SK-N-SH (cell line): Measurements from ENCODE around the gene GLCE. TPM values are rescaled to one million over a fixed set of nuclear protein-coding genes. Genes with fewer than 3 reads are reported as not detected.

Experiments
- CTCF ChIA-PET: fragments of 300-600, 350-600 bp; formaldehyde crosslinking; extraction: SDS; loops from one replicate; lab custom pipeline; 2021; lab: Yijun Ruan, JAX
- POLR2A ChIA-PET: fragments of 350-600 bp; sonication (Branson Sonifier 250); formaldehyde crosslinking; extraction: SDS; loops from one replicate; lab custom pipeline; 2020; ENCODE audit warnings: antibody characterized with exemption, inconsistent platforms; lab: Yijun Ruan, JAX
- DNase-seq: peaks from one replicate; pipeline ENCODE4 v3.0.0; 2012
- H2AFZ ChIP-seq: fragments of 200-600 bp; sonication (generic); 2 replicates; pipeline ENCODE4 v1.8.1; 2016; ENCODE audit warnings: antibody characterized with exemption, mild to moderate bottlenecking, low read depth
- H3F3A ChIP-seq: fragments of 200-600 bp; sonication (generic); replicated peaks from 2 replicates; pipeline ENCODE3; 2016; ENCODE audit warnings: antibody characterized with exemption, mild to moderate bottlenecking; ENCODE audit not compliant: insufficient read depth
- H3K27ac ChIP-seq, 2 experiments: fragments of 200-500 bp in 1 of 2; fragments of 200-600 bp in 1 of 2; sonication (Bioruptor generic) in 1 of 2; sonication (generic), shearing (Covaris generic) in 1 of 2; 2 replicates each; pipeline versions ENCODE4 v1.5.1 to v1.6.1; 2014 to 2016; ENCODE audit warnings: low read depth in 2 of 2, inconsistent platforms in 1 of 2, low read length in 1 of 2, mild to moderate bottlenecking in 1 of 2, mixed read lengths in 1 of 2
- H3K27me3 ChIP-seq: fragments of 200-600 bp; sonication (generic), shearing (Covaris generic); 2 replicates; pipeline ENCODE4 v1.6.1; 2016; ENCODE audit warnings: mixed run types; ENCODE audit not compliant: insufficient read depth
- H3K36me3 ChIP-seq, 2 experiments: fragments of 200-500 bp in 1 of 2; fragments of 200-600 bp in 1 of 2; sonication (Bioruptor generic) in 1 of 2; sonication (generic) in 1 of 2; replicated peaks in 1 of 2; 2 replicates each; pipeline versions ENCODE3 to v1.5.1; 2014 to 2016; ENCODE audit warnings: low read length in 1 of 2, mild to moderate bottlenecking in 1 of 2; ENCODE audit not compliant: insufficient read depth in 2 of 2, control insufficient read depth in 1 of 2
- H3K4me1 ChIP-seq, 2 experiments: fragments of 200-500 bp in 1 of 2; fragments of 200-600 bp in 1 of 2; sonication (Bioruptor generic) in 1 of 2; sonication (generic), shearing (Covaris generic) in 1 of 2; 2 replicates each; pipeline versions ENCODE4 v1.5.1 to v1.6.1; 2014 to 2016; ENCODE audit warnings: low read depth in 1 of 2, low read length in 1 of 2, mixed run types in 1 of 2; ENCODE audit not compliant: insufficient read depth in 2 of 2, control insufficient read depth in 1 of 2
- H3K4me2 ChIP-seq: fragments of 200-600 bp; sonication (generic), shearing (Covaris generic); 2 replicates; pipeline ENCODE4 v1.6.1; 2017; ENCODE audit warnings: mixed run types
- H3K4me3 ChIP-seq, 2 experiments: fragments of 200-500 bp in 1 of 2; fragments of 200-600 bp in 1 of 2; sonication (Bioruptor generic) in 1 of 2; sonication (generic), shearing (Covaris generic) in 1 of 2; 2 replicates each; pipeline versions ENCODE4 v1.5.1 to v1.8.1; 2014 to 2016; ENCODE audit warnings: low read depth in 2 of 2, inconsistent platforms in 1 of 2, low read length in 1 of 2, mild to moderate bottlenecking in 1 of 2, mixed read lengths in 1 of 2, moderate library complexity in 1 of 2
- H3K79me2 ChIP-seq: fragments of 200-600 bp; sonication (generic); 2 replicates; pipeline ENCODE4 v1.8.1; 2017; ENCODE audit warnings: mild to moderate bottlenecking; ENCODE audit not compliant: insufficient read depth
- H3K9ac ChIP-seq: fragments of 200-600 bp; sonication (generic); 2 replicates; pipeline ENCODE4 v1.6.1; 2017; ENCODE audit warnings: mixed run types
- H3K9me2 ChIP-seq: fragments of 200-600 bp; sonication (generic); 2 replicates; pipeline ENCODE4 v1.6.1; 2017; ENCODE audit warnings: mixed run types
- H3K9me3 ChIP-seq: fragments of 200-600 bp; sonication (generic); 2 replicates; pipeline ENCODE4 v1.6.1; 2017; ENCODE audit warnings: mixed run types, mild to moderate bottlenecking, moderate library complexity
- H4K20me1 ChIP-seq: fragments of 200-600 bp; sonication (generic); 2 replicates; pipeline ENCODE4 v1.6.1; 2017; ENCODE audit warnings: mild to moderate bottlenecking, mixed run types; ENCODE audit not compliant: insufficient read depth
- EP300 ChIP-seq, 2 experiments: IDR thresholded peaks; 2 replicates each; pipeline versions ENCODE4 v1.4.0 to v1.6.1; 2012; ENCODE audit warnings: borderline replicate concordance in 1 of 2, low read depth in 1 of 2, low read length in 1 of 2
- EZH2phosphoT487 ChIP-seq: fragments of 200-600 bp; sonication (generic); IDR thresholded peaks from 2 replicates; pipeline ENCODE4 v1.6.1; 2017; ENCODE audit warnings: low read depth, mixed run types, mild to moderate bottlenecking, antibody characterized with exemption, moderate library complexity, borderline replicate concordance
- FOSL2 ChIP-seq: IDR thresholded peaks from 2 replicates; pipeline ENCODE4 v1.4.0; 2012; ENCODE audit warnings: low read depth, mild to moderate bottlenecking, moderate library complexity, borderline replicate concordance
- FOXJ3 ChIP-seq: sonication (generic); formaldehyde crosslinking; IDR thresholded peaks from 2 replicates; pipeline ENCODE4 v1.5.1; 2020; ENCODE audit warnings: mild to moderate bottlenecking, missing genetic modification reagents
- FOXM1 ChIP-seq: IDR thresholded peaks from 2 replicates; pipeline ENCODE4 v1.4.0; 2012; ENCODE audit warnings: low read depth, mild to moderate bottlenecking
- MXI1 ChIP-seq: IDR thresholded peaks from 2 replicates; pipeline ENCODE4 v1.6.1; 2012; ENCODE audit warnings: mild to moderate bottlenecking, low read depth, low read length, improper control_type of control experiment
- NFIC ChIP-seq: IDR thresholded peaks from 2 replicates; pipeline ENCODE4 v1.4.0; 2012; ENCODE audit warnings: borderline replicate concordance
- POLR2AphosphoS5 ChIP-seq: IDR thresholded peaks from 2 replicates; pipeline ENCODE4 v1.6.1; 2012; ENCODE audit warnings: low read depth, low read length
- RFX5 ChIP-seq: IDR thresholded peaks from 2 replicates; pipeline ENCODE4 v1.6.1; 2012; ENCODE audit warnings: mild to moderate bottlenecking, improper control_type of control experiment, low read length
- RXRA ChIP-seq: IDR thresholded peaks from 2 replicates; pipeline ENCODE4 v1.4.0; 2012; ENCODE audit warnings: low read depth, mild to moderate bottlenecking, borderline replicate concordance
- SIN3A ChIP-seq: IDR thresholded peaks from 2 replicates; pipeline ENCODE4 v1.6.1; 2012; ENCODE audit warnings: low read depth, mild to moderate bottlenecking, low read length, moderate library complexity, borderline replicate concordance
- SMC3 ChIP-seq: IDR thresholded peaks from 2 replicates; pipeline ENCODE4 v1.6.1; 2012; ENCODE audit warnings: low read depth, low read length, improper control_type of control experiment
- TEAD4 ChIP-seq: IDR thresholded peaks from 2 replicates; pipeline ENCODE4 v1.4.0; 2012; ENCODE audit warnings: mild to moderate bottlenecking, borderline replicate concordance; ENCODE audit not compliant: insufficient read depth
- YY1 ChIP-seq: IDR thresholded peaks from 2 replicates; pipeline ENCODE4 v1.4.0; 2012; ENCODE audit warnings: low read depth, mild to moderate bottlenecking
- WGBS: methylation state at CpG from one replicate; pipeline ENCODE4 v1.1.6; 2017; ENCODE audit warnings: low lambda C conversion rate; 5-methylcytosine and 5-hydroxymethylcytosine counted together
- polyA plus RNA-seq, 3 experiments: library from polyadenylated mRNA; depleted of rRNA; stranded (reverse); fragments of >200 nt; gene quantifications; 2 replicates each; pipeline ENCODE4 v1.2.3, GENCODE V29; 2012
- TF ChIP-seq, protein P1 (sequence below): fragments of 150-350 bp; IDR thresholded peaks from 2 replicates; pipeline ENCODE4 v1.6.1; 2016; ENCODE audit warnings: mild to moderate bottlenecking, low read depth, low read length
- TF ChIP-seq, protein P2 (sequence below): IDR thresholded peaks from 2 replicates; pipeline ENCODE4 v1.4.0; 2012; ENCODE audit warnings: low read depth, borderline replicate concordance
- TF ChIP-seq, protein P3 (sequence below): IDR thresholded peaks from 2 replicates; pipeline ENCODE4 v1.6.1; 2012; ENCODE audit warnings: mild to moderate bottlenecking, low read depth, low read length, moderate library complexity
- TF ChIP-seq, protein P4 (sequence below): fragments of 150-350 bp; IDR thresholded peaks from 2 replicates; pipeline ENCODE4 v1.6.1; 2017; ENCODE audit warnings: antibody characterized with exemption, low read length, low read depth, borderline replicate concordance
- TF ChIP-seq, protein P5 (sequence below): IDR thresholded peaks from 2 replicates; pipeline ENCODE4 v1.4.0; 2012; ENCODE audit warnings: low read depth

Gene GLCE
- polyA plus RNA-seq, 1 of the 3 experiments (the other 2 are of a cell fraction) = 19.5 TPM

DNA sequence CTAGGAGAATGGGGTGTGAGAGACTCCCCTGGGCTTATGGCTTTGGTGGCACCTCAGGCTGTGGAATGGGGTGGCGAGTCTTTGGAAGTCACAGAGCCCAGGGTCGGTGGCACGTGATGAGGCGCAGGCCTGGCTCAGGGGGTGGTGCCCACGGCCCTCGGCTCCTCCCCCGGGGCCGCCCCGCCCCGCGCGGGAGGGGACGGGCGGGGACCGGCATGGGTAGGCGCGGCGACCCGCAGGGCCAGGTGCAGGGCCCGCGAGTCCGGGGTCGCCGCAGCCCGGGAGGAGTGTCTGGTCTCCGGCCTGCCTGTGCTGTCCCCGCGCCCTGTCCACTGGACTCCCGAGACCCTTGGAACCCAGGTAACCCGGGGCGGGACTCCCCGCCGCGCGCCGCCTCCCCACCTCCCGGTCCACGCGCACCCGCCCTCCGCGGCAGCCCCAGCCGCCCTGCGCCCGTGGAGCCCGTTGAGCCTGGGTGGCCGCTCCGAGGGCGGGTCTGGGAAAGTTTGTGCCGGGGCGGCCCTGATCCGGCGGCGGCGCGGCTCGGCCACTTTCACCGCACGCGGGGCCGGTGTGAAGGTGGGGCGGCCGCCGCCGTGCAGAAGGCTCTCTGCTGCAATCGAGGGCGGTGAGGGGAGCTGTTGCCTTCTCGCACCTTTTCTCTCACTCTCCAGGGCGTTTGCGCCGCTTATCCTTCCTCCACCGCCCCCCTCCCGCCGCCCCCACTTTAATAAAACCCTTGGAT is 138.4 kb downstream of the GLCE start, which contains the start of gene PAQR5 (continued):
- TF ChIP-seq, protein P1, sequence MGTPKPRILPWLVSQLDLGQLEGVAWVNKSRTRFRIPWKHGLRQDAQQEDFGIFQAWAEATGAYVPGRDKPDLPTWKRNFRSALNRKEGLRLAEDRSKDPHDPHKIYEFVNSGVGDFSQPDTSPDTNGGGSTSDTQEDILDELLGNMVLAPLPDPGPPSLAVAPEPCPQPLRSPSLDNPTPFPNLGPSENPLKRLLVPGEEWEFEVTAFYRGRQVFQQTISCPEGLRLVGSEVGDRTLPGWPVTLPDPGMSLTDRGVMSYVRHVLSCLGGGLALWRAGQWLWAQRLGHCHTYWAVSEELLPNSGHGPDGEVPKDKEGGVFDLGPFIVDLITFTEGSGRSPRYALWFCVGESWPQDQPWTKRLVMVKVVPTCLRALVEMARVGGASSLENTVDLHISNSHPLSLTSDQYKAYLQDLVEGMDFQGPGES = no peak
- TF ChIP-seq SMC3 = no peak

DNA sequence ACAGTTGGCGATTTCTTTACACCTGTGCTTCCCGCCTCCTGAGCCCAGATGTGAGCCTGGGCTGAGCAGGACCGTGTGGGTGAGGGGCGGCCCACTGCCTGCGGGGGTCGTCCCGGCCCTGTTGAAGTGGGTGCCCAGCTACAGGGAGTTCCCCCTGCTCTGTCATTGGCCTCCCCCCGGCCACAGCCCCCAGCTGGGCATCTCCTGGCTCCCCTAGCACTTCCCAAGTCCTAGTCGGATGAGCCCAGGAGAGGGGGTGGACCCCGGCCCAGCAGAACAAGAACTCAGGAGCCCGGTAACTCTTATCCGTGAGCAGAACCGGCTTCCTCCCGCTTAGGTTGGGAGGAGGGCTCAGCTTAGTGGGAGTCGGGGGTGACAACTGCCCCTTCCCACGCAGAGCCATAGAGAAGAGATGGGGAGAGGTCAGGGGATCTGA is 139.0 kb downstream of the GLCE start:
- H3K27ac ChIP-seq = no peak overlapping the region
- peaks cover 5 to 6% of the 10 kb centered on the region in 2 experiments; a peak in 1 of 4 replicates for H3K4me1 ChIP-seq
- H3K4me3 ChIP-seq = peak overlapping the region; percentile 65 to 66
- no peaks in the 10 kb centered on the region for H3K79me2 ChIP-seq
- no peaks in the 10 kb centered on the region for H3K9me2 ChIP-seq
- ChIA-PET POLR2A (no interaction called here), CTCF (interaction anchor here (0.6 to 1.4 kb wide), 4 partner anchors 8 to 137 kb away, joined by 3 read pairs; no protein-coding TSS in a partner anchor)
- TF ChIP-seq MXI1 (no peak), FOSL2 (no peak), SIN3A (no peak), SMC3 (no peak), FOXJ3 (CRISPR knock-in tag) (no peak), TEAD4 (no peak), NFIC (no peak), RXRA (no peak), RFX5 (no peak), FOXM1 (no peak), EP300 (IDR thresholded peaks at IDR 0.05; ENCODE audit: borderline replicate concordance in 1 of 2, low read depth in 1 of 2, low read length in 1 of 2) (no peak), YY1 (no peak), EZH2phosphoT487 (no peak), POLR2AphosphoS5 (no peak)
- TF ChIP-seq, protein P2, sequence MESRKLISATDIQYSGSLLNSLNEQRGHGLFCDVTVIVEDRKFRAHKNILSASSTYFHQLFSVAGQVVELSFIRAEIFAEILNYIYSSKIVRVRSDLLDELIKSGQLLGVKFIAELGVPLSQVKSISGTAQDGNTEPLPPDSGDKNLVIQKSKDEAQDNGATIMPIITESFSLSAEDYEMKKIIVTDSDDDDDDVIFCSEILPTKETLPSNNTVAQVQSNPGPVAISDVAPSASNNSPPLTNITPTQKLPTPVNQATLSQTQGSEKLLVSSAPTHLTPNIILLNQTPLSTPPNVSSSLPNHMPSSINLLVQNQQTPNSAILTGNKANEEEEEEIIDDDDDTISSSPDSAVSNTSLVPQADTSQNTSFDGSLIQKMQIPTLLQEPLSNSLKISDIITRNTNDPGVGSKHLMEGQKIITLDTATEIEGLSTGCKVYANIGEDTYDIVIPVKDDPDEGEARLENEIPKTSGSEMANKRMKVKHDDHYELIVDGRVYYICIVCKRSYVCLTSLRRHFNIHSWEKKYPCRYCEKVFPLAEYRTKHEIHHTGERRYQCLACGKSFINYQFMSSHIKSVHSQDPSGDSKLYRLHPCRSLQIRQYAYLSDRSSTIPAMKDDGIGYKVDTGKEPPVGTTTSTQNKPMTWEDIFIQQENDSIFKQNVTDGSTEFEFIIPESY = no peak
- TF ChIP-seq, protein P3, sequence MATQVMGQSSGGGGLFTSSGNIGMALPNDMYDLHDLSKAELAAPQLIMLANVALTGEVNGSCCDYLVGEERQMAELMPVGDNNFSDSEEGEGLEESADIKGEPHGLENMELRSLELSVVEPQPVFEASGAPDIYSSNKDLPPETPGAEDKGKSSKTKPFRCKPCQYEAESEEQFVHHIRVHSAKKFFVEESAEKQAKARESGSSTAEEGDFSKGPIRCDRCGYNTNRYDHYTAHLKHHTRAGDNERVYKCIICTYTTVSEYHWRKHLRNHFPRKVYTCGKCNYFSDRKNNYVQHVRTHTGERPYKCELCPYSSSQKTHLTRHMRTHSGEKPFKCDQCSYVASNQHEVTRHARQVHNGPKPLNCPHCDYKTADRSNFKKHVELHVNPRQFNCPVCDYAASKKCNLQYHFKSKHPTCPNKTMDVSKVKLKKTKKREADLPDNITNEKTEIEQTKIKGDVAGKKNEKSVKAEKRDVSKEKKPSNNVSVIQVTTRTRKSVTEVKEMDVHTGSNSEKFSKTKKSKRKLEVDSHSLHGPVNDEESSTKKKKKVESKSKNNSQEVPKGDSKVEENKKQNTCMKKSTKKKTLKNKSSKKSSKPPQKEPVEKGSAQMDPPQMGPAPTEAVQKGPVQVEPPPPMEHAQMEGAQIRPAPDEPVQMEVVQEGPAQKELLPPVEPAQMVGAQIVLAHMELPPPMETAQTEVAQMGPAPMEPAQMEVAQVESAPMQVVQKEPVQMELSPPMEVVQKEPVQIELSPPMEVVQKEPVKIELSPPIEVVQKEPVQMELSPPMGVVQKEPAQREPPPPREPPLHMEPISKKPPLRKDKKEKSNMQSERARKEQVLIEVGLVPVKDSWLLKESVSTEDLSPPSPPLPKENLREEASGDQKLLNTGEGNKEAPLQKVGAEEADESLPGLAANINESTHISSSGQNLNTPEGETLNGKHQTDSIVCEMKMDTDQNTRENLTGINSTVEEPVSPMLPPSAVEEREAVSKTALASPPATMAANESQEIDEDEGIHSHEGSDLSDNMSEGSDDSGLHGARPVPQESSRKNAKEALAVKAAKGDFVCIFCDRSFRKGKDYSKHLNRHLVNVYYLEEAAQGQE = no peak
- TF ChIP-seq, protein P1 = no peak
- TF ChIP-seq, protein P4, sequence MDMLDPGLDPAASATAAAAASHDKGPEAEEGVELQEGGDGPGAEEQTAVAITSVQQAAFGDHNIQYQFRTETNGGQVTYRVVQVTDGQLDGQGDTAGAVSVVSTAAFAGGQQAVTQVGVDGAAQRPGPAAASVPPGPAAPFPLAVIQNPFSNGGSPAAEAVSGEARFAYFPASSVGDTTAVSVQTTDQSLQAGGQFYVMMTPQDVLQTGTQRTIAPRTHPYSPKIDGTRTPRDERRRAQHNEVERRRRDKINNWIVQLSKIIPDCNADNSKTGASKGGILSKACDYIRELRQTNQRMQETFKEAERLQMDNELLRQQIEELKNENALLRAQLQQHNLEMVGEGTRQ = no peak
- TF ChIP-seq, protein P5, sequence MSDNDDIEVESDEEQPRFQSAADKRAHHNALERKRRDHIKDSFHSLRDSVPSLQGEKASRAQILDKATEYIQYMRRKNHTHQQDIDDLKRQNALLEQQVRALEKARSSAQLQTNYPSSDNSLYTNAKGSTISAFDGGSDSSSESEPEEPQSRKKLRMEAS = no peak; the same call in 1 of the 2 replicates
- WGBS = 69% methylated on average over 10 of the region's 16 CpGs
- peak overlapping the region; percentile 80 for H3K4me2 ChIP-seq
- H3K36me3 ChIP-seq = no peaks in the 10 kb centered on the region
- H4K20me1 ChIP-seq = no peaks in the 10 kb centered on the region
- H2AFZ ChIP-seq = 0 out of 2 replicates have a peak overlapping the region, but pooled peaks have one; percentile 83
- no peaks in the 10 kb centered on the region for H3K9me3 ChIP-seq
- H3K27me3 ChIP-seq = no peaks in the 10 kb centered on the region
- no peak overlapping the region for H3K9ac ChIP-seq
- peak; percentile 45 for DNase-seq
- no peaks in the 10 kb centered on the region for H3F3A ChIP-seq
